ENCODE results near the gene CCDC117. TPM values are rescaled to one million over a fixed set of nuclear protein-coding genes. Genes with fewer than 3 reads are reported as not detected.

The CCDC117 gene
- total RNA-seq, 1 experiment from 2014 or later, result 18.1 TPM

Other genes with a start within 250 kb of the CCDC117 start
- gene TTC28, start 92.9 kb upstream of the CCDC117 start, total RNA-seq (2021; ENCODE audit: unreplicated experiment), result 24.8 TPM
- gene CHEK2, start 30.9 kb upstream of the CCDC117 start, total RNA-seq (2021; ENCODE audit: unreplicated experiment), result 29.5 TPM
- 10.2 TPM for gene HSCB, start 30.7 kb upstream of the CCDC117 start, total RNA-seq (2021; ENCODE audit: unreplicated experiment)
- gene XBP1, start 27.9 kb downstream of the CCDC117 start, total RNA-seq (2021; ENCODE audit: unreplicated experiment), result 48.8 TPM
- gene ZNRF3, start 110.9 kb downstream of the CCDC117 start, total RNA-seq (2021; ENCODE audit: unreplicated experiment), result 7.3 TPM

All from Panc1 (cell line).